Testis (tissue), 2 donors: ENCODE results near the gene CD151.

Experiments used
- CTCF ChIP-seq, 3 experiments: fragments of 450-650 bp in 2 of 3; fragments of 200-600 bp in 1 of 3; sonication (generic) in 1 of 3; IDR thresholded peaks; one replicate each; pipeline ENCODE4 v1.5.1; 2016 to 2019; ENCODE audit warnings: antibody characterized with exemption in 3 of 3, mild to moderate bottlenecking in 2 of 3, moderate library complexity in 1 of 3
- POLR2A ChIP-seq: fragments of 450-650 bp; IDR thresholded peaks from one replicate; pipeline ENCODE4 v1.6.1; 2017; ENCODE audit warnings: antibody characterized with exemption, mild to moderate bottlenecking, moderate library complexity

GRCh38 chr11:854601-855329 lies 22.0 kb downstream of the CD151 start:
- no peak for TF ChIP-seq CTCF (IDR thresholded peaks at IDR 0.05)
- no peak for TF ChIP-seq POLR2A
